Stimulated activated CD4-positive, alpha-beta T cell treated with anti-CD3 and anti-CD28 coated beads, Interleukin-4, amount 100 ng/mL, for 1 hour (primary cell): ENCODE measurements around the gene NELFB.
"Not testable (repeated sequence)": the region's sequence is repeated elsewhere in the genome, so short reads cannot be mapped to it uniquely, and the experiment has no call there.

Experiments used
- DNase-seq: peaks from one replicate; pipeline ENCODE4 v3.0.0-alpha.2; 2020

The NELFB gene

DNA sequence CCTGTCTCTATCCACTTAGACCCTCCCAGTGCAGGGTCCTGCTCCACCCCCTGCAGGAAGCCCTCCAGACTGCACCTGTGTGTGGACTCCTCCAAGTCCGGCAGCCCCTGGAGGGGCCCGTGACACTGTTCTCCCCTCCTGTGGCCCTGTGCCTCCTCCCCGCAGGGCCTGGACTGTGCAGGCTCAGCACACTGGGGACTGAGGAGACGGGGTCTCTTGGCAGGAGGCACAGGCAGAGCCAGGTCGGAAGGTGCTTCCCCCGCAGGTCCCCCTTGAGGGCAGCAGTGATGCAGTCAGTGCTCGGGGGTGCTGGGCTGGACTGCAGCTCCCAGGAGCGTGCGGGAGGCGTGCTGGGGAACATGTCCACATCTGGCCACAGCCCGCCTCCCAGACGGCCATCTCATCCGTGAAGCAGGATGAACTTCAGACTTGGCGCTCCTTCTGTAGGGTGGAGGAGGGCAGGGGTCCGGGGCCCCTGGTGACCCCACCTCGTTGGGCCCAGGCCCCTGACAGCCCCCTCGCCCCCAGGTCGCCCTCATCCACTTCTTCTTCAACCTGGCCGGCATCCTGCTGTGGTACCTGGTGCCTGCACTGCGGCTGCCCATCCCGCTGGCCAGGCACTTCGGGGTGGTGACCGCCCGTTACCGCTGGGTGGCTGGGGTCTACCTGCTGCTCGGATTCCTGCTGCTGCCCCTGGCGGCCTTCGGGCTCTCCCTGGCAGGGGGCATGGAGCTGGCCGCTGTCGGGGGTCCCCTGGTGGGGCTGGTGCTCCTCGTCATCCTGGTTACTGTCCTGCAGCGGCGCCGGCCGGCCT is 19.5 kb upstream of the NELFB start:
- no peak for DNase-seq

- DNase-seq: peak; percentile 94
These were observed 18.7 kb upstream of the NELFB start for GRCh38 chr9:137236238-137236935.

GRCh38 chr9:137236936-137237421 is 18.1 kb upstream of the NELFB start:
- DNase-seq: no peak

DNA sequence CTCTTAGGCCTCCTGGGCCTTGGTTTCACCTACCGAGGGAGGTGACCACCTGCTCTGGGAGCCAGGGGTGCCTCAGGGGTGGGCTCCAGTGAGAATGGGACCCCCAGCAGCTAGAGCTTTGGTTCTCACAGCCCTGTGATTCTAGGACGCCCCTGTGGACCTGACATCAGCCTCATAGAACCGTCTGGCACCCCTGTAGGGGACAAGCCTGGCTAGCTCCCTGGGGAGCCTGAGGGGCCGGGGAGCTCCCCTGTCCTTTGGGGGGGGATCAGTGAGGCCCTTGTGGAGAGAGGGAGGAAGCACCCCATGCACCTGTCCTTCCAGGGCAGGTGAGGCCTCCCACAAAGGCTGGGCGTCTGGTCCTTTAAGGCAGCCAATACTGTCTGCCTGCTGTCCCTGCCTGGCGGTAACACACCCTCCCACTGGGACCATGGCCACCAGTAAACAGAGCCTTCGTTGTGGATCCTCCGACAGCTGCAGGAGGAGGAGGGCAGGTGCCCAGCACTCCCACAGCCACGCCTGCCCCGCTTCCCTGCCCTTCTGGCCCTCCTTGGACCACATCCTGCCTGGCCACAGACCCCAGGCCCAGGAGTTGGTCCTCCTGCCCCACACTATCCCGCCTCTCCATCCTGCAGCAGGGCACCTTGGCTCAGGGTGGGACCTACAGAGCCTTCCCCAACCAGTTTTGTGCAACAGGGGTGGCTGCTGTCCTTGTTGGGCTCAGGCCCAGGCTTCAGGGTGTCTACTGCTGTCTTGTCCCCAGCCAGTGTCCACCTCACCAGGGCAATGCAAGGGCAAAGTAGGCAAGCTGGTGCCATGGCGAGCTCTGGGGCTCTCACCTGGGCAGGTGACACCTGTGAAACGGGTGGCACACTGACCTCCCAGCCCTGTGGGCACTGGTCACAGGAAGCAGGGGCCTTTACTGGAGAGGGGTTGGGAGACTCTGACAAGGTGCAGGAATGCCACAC is 17.1 kb upstream of the NELFB start:
- no peak for DNase-seq

- DNase-seq: not testable (repeated sequence)
These were observed 15.5 kb upstream of the NELFB start for GRCh38 chr9:137239541-137240200.

GRCh38 chr9:137240318-137240840 is 14.7 kb upstream of the NELFB start:
- peak; percentile 70 for DNase-seq

DNA sequence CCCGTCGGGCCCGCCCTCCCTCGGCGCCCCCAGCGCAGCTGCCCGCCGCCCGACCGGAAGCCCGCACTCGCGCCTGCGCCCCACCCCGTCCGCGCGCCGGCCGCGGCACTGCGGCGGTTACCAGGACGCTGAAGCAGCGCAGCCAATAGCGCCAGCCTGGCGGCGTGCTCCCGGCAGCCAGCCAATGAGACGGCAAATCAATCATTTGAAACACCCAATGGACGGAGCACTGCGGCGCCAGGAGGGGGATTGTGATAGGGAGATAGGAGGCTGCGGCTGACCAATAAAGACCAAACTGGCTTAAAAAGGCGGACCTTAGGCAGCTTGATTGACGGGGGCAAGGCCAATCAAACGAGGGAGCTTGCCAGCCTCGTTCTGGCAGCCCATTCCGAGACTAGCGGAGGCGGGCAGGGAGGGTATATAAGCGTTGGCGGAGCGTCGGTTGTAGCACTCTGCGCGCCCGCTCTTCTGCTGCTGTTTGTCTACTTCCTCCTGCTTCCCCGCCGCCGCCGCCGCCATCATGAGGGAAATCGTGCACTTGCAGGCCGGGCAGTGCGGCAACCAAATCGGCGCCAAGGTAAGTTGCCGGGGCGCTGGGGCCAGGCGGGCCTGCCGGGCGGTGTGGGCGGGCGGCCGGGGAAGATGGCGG is 14.2 kb upstream of the NELFB start, which contains the start of gene TUBB4B:
Gene TUBB4B (plus strand): TSS at position 447 of the 649 bp plus-strand sequence. CDS start 74 bp downstream, at position 521.
- peak; percentile 93 for DNase-seq

DNA sequence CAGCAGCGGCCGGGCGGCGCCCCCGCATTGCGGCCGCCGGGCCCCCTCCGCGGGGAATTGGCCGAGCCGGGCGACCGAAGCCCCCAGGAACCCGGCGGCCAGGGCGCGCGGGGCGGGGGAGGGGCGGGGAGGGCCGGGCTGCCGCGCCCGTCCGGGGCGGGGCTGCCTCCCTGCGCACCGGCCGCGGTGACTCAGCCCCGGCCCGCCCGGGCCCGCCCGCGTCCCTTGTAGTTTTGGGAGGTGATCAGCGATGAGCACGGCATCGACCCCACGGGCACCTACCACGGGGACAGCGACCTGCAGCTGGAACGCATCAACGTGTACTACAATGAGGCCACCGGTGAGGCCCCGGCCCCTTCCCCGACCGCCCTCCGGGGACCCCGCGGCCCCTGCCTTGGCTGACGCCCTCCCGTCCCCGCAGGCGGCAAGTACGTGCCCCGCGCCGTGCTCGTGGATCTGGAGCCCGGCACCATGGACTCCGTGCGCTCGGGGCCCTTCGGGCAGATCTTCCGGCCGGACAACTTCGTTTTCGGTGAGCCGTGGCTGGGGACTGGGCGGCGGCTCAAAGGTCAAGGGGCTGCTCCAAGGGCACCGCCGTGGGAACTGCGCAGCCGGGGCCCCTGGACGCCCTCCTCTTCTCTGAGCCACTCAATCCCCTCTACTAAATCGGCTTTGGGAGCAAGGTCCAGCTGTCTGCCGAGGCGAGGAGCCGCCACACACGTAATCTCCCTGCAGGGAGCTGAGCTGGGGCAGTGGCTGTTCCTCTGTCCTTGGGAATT is 13.4 kb upstream of the NELFB start:
- peak; percentile 74 for DNase-seq

DNA sequence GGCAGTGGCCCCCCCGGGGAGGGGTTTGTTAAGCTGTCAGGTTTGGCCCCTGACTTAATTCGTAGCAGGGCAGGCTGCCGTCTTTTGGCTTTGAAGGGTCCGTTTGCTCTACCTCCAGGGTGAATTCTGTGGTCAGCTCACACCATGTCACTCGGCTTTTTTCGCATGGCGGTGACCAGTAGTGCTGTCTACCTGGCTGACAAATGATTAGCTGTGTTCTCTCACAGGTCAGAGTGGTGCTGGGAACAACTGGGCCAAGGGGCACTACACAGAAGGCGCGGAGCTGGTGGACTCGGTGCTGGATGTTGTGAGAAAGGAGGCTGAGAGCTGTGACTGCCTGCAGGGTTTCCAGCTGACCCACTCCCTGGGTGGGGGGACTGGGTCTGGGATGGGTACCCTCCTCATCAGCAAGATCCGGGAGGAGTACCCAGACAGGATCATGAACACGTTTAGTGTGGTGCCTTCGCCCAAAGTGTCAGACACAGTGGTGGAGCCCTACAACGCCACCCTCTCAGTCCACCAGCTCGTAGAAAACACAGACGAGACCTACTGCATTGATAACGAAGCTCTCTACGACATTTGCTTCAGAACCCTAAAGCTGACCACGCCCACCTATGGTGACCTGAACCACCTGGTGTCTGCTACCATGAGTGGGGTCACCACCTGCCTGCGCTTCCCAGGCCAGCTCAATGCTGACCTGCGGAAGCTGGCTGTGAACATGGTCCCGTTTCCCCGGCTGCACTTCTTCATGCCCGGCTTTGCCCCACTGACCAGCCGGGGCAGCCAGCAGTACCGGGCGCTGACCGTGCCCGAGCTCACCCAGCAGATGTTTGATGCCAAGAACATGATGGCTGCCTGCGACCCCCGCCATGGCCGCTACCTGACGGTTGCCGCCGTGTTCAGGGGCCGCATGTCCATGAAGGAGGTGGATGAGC is 12.6 kb upstream of the NELFB start:
- DNase-seq: no peak

- DNase-seq: not testable (repeated sequence)
These were observed 11.9 kb upstream of the NELFB start for GRCh38 chr9:137243266-137243625.

GRCh38 chr9:137243626-137244485 is 11.3 kb upstream of the NELFB start:
- DNase-seq: no peak

DNA sequence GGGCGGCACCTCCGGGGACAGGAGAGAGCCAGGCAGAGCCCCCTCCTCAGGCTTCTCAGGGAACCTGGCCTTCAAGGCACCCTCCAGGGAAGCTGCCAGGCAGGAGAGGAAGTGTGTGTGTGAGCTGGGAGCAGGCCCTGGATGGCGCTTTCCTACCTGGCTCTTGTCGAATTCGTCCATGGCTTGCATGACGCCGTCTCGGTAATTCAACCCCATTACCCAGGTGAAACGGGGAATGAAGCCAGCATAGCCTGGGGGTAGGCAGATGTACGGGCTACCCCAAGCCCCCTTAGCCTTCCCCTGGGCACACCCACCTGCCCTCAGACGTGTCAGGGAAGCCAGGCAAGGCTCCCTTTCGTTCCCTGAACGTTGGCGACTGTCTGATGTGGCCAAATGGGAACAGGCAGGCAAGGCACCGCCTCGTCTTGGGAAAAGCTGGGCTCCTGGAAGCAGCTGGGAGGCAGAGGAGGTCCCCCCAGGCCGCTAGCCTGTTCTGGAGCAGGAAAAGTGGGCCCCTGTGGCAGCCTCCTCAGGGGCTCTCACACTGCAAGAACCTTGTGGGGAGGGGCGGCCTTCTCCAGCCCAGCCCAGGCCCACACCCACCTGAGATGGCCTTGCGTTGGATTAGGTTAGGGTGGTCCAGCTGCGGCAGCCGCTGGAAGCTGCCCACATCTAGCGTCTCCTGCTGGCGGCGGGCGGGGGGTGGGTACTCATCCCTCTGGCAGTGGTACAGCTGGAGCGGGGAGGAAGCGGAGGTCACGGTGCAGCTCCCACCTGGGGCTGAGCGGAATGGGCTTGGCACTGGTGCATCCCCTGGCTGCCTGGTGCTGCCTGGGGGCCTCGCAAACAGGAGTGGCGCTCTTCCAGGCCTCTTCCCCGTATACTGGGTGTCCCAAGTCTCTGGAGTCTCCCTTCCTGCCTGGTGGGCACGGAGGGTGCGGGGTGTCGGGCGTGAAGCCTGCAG is 10.4 kb upstream of the NELFB start:
- DNase-seq: no peak

GRCh38 chr9:137245450-137246421 is 9.4 kb upstream of the NELFB start:
- no peak for DNase-seq

DNA sequence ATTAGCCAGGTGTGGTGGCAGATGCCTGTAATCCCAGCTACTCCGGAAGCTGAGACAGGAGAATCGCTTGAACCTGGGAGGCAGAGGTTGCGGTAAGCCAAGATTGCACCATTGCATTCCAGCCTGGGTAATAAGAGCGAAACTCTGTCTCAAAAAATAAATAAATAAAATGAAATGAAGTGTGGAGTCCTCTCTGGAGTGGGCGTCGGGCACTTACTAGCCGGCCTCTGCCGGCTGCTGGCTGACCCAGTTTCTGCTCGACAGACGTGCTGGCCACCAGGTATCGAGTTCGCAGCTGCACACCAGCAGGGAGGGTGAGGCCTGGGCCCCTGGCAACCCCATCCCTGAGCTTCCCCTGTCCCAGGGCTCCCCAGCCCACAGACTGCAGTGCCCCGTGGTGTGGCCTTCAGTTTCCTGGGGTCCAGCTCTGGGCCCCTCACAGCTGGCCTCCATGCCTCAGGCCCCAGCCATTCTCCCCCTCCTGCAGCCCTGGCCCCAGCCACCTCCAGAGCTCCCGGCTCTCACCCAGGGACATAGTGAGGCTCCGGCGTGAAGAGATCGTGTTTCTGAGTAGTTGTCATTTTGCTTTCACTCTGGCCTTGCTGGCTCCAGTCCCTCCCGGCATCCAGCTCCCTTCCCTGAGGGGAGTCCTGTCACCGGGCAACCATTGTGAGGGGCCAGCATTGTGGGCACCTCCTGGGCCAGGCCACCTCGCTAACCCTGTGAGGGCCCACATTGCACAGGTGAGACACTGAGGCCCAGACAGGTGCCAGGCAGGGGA is 7.8 kb upstream of the NELFB start:
- no peak for DNase-seq

DNA sequence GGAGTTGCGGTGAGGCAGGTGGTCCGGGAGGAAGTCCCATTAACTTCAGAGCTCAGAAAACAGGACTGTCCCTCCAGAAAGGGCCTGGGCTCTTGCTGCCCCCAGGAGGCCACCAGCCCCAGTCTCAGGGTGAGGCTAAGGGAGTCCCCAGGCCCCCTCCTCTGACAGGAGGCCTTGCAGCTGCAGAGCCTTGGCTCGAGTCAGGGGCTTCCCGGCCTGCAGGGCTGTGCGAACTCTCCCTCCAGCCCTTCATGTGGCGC is 7.3 kb upstream of the NELFB start:
- no peak for DNase-seq
